Fibroblast of the aortic adventitia (primary cell): Measurements from ENCODE around the gene LAMB2. TPM values are rescaled to one million over a fixed set of nuclear protein-coding genes. Genes with fewer than 3 reads are reported as not detected.

Source experiments
- DNase-seq: peaks from one replicate; pipeline ENCODE4 v3.0.0-alpha.2; 2010; ENCODE audit warnings: low read depth
- H3K4me3 ChIP-seq: 2 replicates; pipeline ENCODE4 v1.5.1; 2011; ENCODE audit warnings: low read depth, mild to moderate bottlenecking, control low read depth, low read length, moderate library complexity
- CTCF ChIP-seq: IDR thresholded peaks from 2 replicates; pipeline ENCODE4 v1.5.1; 2011; ENCODE audit warnings: mild to moderate bottlenecking, low read length, control low read depth, inconsistent platforms; ENCODE audit not compliant: insufficient read depth
- total RNA-seq: library from RNA; depleted of rRNA; stranded (reverse); fragments of >200 nt; gene quantifications from 2 replicates; pipeline ENCODE4 v1.2.3, GENCODE V29; 2012; ENCODE audit warnings: low replicate concordance

LAMB2 gene
- total RNA-seq, 1 donor, result 202 TPM

GRCh38 chr3:49132073-49132436 is 795 bp downstream of the LAMB2 start:
- no peak for DNase-seq
- no peak for TF ChIP-seq CTCF
- H3K4me3 ChIP-seq, result peak overlapping the region; percentile 92

GRCh38 chr3:49131576-49131975 is 1.3 kb downstream of the LAMB2 start:
- H3K4me3 ChIP-seq, result peak overlapping the region; percentile 92
- no peak for DNase-seq
- TF ChIP-seq CTCF, result no peak

- TF ChIP-seq CTCF, result no peak
- no peak for DNase-seq
- peak overlapping the region; percentile 92 for H3K4me3 ChIP-seq
Measured at GRCh38 chr3:49131040-49131439, 1.8 kb downstream of the LAMB2 start.

- no peak for TF ChIP-seq CTCF
- no peak for DNase-seq
- H3K4me3 ChIP-seq, result no peak overlapping the region
Measured at GRCh38 chr3:49124991-49125670, 7.7 kb downstream of the LAMB2 start.

- DNase-seq, result no peak
- H3K4me3 ChIP-seq, result no peak overlapping the region
- TF ChIP-seq CTCF, result no peak
Measured at GRCh38 chr3:49124203-49124602, 8.6 kb downstream of the LAMB2 start.

GRCh38 chr3:49123687-49124086 is 9.2 kb downstream of the LAMB2 start:
- TF ChIP-seq CTCF, result no peak
- no peak for DNase-seq

More at GRCh38 chr3:49123687-49124086, 9.2 kb downstream of the LAMB2 start:
- no peak overlapping the region for H3K4me3 ChIP-seq
